WTC11 (cell line): ENCODE measurements around the gene TGM1. TPM values are rescaled to one million over a fixed set of nuclear protein-coding genes. Genes with fewer than 3 reads are reported as not detected.

ENCODE experiments used
- ATAC-seq: fragments of 200-7000 bp; cut with Tn5 transposase; 2 replicates; pipeline ENCODE4 v1.10.0; 2021; ENCODE audit warnings: mild to moderate bottlenecking, moderate library complexity
- CTCF ChIA-PET: fragments of 300-600 bp; sonication (Branson Sonifier 250); formaldehyde crosslinking; loops from one replicate; lab custom pipeline; 2021; ENCODE audit warnings: antibody characterized with exemption; lab: Charles Lee
- POLR2A ChIA-PET: fragments of 350-600 bp; sonication (Branson Sonifier 250); formaldehyde crosslinking; loops from one replicate; lab custom pipeline; 2021; ENCODE audit warnings: antibody characterized with exemption; lab: Charles Lee
- DNase-seq: peaks from one replicate; pipeline ENCODE4 v3.0.0; 2021; ENCODE audit warnings: low spot score
- H3K27ac Mint-ChIP-seq: 2 replicates; pipeline ENCODE4 v1.8.0; 2021; ENCODE audit warnings: mixed read lengths
- H3K27me3 Mint-ChIP-seq: 2 replicates; pipeline ENCODE4 v1.8.0; 2021; ENCODE audit warnings: low read depth, mild to moderate bottlenecking, moderate library complexity, mixed read lengths
- H3K36me3 Mint-ChIP-seq: 2 replicates; pipeline ENCODE4 v1.8.0; 2021; ENCODE audit warnings: mixed read lengths
- H3K4me1 Mint-ChIP-seq: 2 replicates; pipeline ENCODE4 v1.8.0; 2022; ENCODE audit warnings: mixed read lengths
- H3K4me3 Mint-ChIP-seq: 2 replicates; pipeline ENCODE4 v1.8.0; 2021; ENCODE audit warnings: mild to moderate bottlenecking, moderate library complexity, mixed read lengths
- H3K9me3 Mint-ChIP-seq: 2 replicates; pipeline ENCODE4 v1.8.0; 2021; ENCODE audit warnings: mixed read lengths
- ARID4B ChIP-seq: sonication (generic); formaldehyde crosslinking; IDR thresholded peaks from 2 replicates; pipeline ENCODE4 v1.8.0; 2023; ENCODE audit warnings: missing genetic modification reagents, mild to moderate bottlenecking, borderline replicate concordance
- EMX1 ChIP-seq: fragments of 250-450 bp; sonication (Bioruptor Pico); IDR thresholded peaks from 2 replicates; pipeline ENCODE4 v1.8.0; 2021; ENCODE audit warnings: mild to moderate bottlenecking
- OVOL2 ChIP-seq: fragments of 250-450 bp; sonication (Bioruptor Pico); IDR thresholded peaks from 2 replicates; pipeline ENCODE4 v1.9.0; 2021; ENCODE audit warnings: mild to moderate bottlenecking, borderline replicate concordance
- RORB ChIP-seq: fragments of 250-450 bp; sonication (Bioruptor Pico); IDR thresholded peaks from 2 replicates; pipeline ENCODE4 v1.9.0; 2021; ENCODE audit warnings: mild to moderate bottlenecking
- ZNF219 ChIP-seq: sonication (generic); formaldehyde crosslinking; IDR thresholded peaks from 2 replicates; pipeline ENCODE4 v1.8.0; 2023; ENCODE audit warnings: missing genetic modification reagents, mild to moderate bottlenecking, borderline replicate concordance
- ZNF532 ChIP-seq: fragments of 250-450 bp; sonication (Bioruptor Pico); IDR thresholded peaks from 2 replicates; pipeline ENCODE4 v1.9.0; 2021; ENCODE audit warnings: mild to moderate bottlenecking, borderline replicate concordance
- total RNA-seq: library from RNA; stranded (reverse); gene quantifications from 3 replicates; pipeline ENCODE4 v1.2.3, GENCODE V29; 2021
- TF ChIP-seq, protein P1 (sequence below): fragments of 200-600 bp; IDR thresholded peaks from 2 replicates; pipeline ENCODE4 v1.8.0; 2022; ENCODE audit warnings: antibody characterized with exemption
- TF ChIP-seq, protein P2 (sequence below): sonication (generic); formaldehyde crosslinking; IDR thresholded peaks from 2 replicates; pipeline ENCODE4 v1.8.1; 2023; ENCODE audit warnings: mild to moderate bottlenecking, missing genetic modification reagents, moderate library complexity
- TF ChIP-seq, protein P3 (sequence below): sonication (generic); formaldehyde crosslinking; IDR thresholded peaks from 2 replicates; pipeline ENCODE4 v1.8.1; 2022; ENCODE audit warnings: low read depth, missing genetic modification reagents, borderline replicate concordance

The TGM1 gene
- total RNA-seq, 1 experiment from 2014 or later = 5.2 TPM

GRCh38 chr14:24269910-24270536 is 7.0 kb upstream of the TGM1 start:
- ATAC-seq (no peak), DNase-seq (no peak)
- Mint-ChIP-seq H3K27me3 (no peaks in the 10 kb centered on the region), H3K27ac (no peak overlapping the region)
- TF ChIP-seq, protein P1, sequence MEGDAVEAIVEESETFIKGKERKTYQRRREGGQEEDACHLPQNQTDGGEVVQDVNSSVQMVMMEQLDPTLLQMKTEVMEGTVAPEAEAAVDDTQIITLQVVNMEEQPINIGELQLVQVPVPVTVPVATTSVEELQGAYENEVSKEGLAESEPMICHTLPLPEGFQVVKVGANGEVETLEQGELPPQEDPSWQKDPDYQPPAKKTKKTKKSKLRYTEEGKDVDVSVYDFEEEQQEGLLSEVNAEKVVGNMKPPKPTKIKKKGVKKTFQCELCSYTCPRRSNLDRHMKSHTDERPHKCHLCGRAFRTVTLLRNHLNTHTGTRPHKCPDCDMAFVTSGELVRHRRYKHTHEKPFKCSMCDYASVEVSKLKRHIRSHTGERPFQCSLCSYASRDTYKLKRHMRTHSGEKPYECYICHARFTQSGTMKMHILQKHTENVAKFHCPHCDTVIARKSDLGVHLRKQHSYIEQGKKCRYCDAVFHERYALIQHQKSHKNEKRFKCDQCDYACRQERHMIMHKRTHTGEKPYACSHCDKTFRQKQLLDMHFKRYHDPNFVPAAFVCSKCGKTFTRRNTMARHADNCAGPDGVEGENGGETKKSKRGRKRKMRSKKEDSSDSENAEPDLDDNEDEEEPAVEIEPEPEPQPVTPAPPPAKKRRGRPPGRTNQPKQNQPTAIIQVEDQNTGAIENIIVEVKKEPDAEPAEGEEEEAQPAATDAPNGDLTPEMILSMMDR = no peak
- TF ChIP-seq, all 79 proteins: peak for 0
- CTCF ChIA-PET = interaction anchor here (1.2 to 5.8 kb wide), 9 partner anchors 14 to 124 kb away, joined by 4 to 77 read pairs (median 9); partner anchors contain the start of genes CHMP4A, CIDEB, DHRS1 and LTB4R
- Mint-ChIP-seq H3K36me3 (peaks cover 4% of the 10 kb centered on the region; the same call in 1 of the 2 replicates), H3K4me1 (peaks cover 16% of the 10 kb centered on the region), H3K9me3 (no peaks in the 10 kb centered on the region), H3K4me3 (peak overlapping the region; percentile 72; the same call in 1 of the 2 replicates)
- POLR2A ChIA-PET = interaction anchor here (0.5 to 1.5 kb wide), 4 partner anchors 28 to 41 kb away, joined by 3 to 20 read pairs (median 3); partner anchors contain the start of gene TINF2

DNA sequence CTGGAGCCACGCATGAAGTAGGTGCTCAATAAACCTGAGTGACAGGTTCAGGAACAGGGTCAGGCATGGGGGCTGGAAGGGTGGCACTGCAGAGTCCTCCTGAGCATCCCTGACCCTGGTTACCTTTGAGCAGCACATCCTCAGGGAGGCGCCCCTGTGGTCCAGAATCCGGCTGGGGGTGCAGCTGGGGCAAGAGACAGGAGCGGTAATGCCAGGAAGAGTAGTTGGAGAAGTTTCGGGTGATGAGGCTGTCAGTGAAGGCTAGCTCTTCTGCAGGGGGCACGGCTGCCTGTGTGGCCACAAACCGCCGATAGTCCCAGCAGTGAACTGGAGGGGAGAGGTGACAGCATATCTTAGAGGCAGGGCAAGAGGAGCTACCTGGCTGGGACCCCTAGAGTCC is 6.4 kb upstream of the TGM1 start:
- Mint-ChIP-seq H3K27ac (no peak overlapping the region), H3K9me3 (no peaks in the 10 kb centered on the region), H3K4me3 (no peak overlapping the region), H3K36me3 (peaks cover 4% of the 10 kb centered on the region; the same call in 1 of the 2 replicates), H3K4me1 (peaks cover 16% of the 10 kb centered on the region), H3K27me3 (no peaks in the 10 kb centered on the region)
- no peak for TF ChIP-seq ARID4B
- TF ChIP-seq, protein P2, sequence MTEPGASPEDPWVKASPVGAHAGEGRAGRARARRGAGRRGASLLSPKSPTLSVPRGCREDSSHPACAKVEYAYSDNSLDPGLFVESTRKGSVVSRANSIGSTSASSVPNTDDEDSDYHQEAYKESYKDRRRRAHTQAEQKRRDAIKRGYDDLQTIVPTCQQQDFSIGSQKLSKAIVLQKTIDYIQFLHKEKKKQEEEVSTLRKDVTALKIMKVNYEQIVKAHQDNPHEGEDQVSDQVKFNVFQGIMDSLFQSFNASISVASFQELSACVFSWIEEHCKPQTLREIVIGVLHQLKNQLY = no peak
- no peak for TF ChIP-seq EMX1
- TF ChIP-seq ZNF219 = no peak
- TF ChIP-seq OVOL2 (CRISPR knock-in tag) = no peak
- TF ChIP-seq ZNF532 (CRISPR knock-in tag) = no peak
- TF ChIP-seq RORB (CRISPR knock-in tag) = no peak
- TF ChIP-seq, protein P3, sequence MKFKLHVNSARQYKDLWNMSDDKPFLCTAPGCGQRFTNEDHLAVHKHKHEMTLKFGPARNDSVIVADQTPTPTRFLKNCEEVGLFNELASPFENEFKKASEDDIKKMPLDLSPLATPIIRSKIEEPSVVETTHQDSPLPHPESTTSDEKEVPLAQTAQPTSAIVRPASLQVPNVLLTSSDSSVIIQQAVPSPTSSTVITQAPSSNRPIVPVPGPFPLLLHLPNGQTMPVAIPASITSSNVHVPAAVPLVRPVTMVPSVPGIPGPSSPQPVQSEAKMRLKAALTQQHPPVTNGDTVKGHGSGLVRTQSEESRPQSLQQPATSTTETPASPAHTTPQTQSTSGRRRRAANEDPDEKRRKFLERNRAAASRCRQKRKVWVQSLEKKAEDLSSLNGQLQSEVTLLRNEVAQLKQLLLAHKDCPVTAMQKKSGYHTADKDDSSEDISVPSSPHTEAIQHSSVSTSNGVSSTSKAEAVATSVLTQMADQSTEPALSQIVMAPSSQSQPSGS (CRISPR knock-in tag) = no peak
- ChIA-PET CTCF (interaction anchor here (0.7 to 5.8 kb wide), 5 partner anchors 26 to 163 kb away, joined by 3 to 77 read pairs (median 18); partner anchors contain the start of genes CHMP4A, CIDEB and TINF2), POLR2A (interaction anchor here (0.8 kb wide), 1 partner anchor 27 kb away, joined by 3 read pairs; the partner anchor contains the start of gene TINF2)
- no peak for DNase-seq
- no peak for ATAC-seq
